Anterior cingulate cortex (tissue), 58 donors: ENCODE results near the gene PDZK1IP1.
"Not testable (repeated sequence)": the region's sequence is repeated elsewhere in the genome, so short reads cannot be mapped to it uniquely, and the experiment has no call there.

Experiments
- DNase-seq, 58 donors: peaks; one replicate each; lab custom pipeline; 2025; lab: John Stamatoyannopoulos, UW

Gene PDZK1IP1

GRCh38 chr1:47203504-47203903 lies 13.7 kb upstream of the PDZK1IP1 start:
- not testable (repeated sequence) for DNase-seq

- no peak for DNase-seq
Observed at GRCh38 chr1:47201179-47201578, 11.3 kb upstream of the PDZK1IP1 start.

GRCh38 chr1:47198214-47198613 lies 8.4 kb upstream of the PDZK1IP1 start:
- no peak for DNase-seq

DNA sequence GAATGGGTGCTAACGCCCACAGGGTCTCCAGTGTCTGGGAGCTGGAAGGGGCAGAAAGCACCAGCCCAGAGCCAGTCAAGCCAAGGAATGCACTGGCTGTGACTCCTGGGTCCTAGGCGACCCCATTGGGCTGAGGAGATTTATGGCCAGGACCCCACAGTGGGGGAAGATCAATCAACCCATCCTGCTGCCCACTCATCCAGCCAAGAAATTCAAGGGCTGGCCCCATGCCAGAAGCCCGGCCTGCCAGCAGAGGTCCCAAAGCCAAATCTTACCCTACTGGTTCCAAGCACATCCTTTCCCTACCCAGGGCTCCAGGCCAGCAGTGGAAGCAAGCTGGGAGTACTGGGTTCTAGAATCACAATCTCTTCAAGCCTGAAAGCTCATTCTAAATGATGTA lies 6.8 kb upstream of the PDZK1IP1 start:
- peak in 1 of 58 donors; percentile 35 for DNase-seq

- DNase-seq, result not testable (repeated sequence)
Observed at GRCh38 chr1:47195981-47196380, 6.1 kb upstream of the PDZK1IP1 start.

DNA sequence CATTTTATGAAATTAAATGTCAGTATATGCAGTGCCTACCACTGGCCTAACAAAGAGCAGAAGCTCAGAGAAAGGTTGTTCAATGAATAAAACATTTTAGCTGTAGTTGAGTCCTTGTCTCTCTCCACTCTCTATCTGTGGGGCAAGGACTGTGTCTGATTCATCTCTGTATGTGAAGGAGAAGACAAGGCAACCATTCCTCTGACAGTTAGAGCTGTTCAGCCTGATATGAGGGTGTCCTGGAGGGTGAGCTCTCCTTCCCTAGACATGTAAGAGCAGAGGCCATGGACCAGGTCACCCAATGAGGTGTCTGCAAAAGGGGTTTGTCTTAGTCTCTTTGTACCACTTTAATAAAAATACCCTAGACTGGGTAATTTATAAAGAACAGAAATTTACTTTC lies 4.5 kb upstream of the PDZK1IP1 start:
- no peak for DNase-seq

GRCh38 chr1:47193496-47193895 lies 3.7 kb upstream of the PDZK1IP1 start:
- DNase-seq, result not testable (repeated sequence)

DNA sequence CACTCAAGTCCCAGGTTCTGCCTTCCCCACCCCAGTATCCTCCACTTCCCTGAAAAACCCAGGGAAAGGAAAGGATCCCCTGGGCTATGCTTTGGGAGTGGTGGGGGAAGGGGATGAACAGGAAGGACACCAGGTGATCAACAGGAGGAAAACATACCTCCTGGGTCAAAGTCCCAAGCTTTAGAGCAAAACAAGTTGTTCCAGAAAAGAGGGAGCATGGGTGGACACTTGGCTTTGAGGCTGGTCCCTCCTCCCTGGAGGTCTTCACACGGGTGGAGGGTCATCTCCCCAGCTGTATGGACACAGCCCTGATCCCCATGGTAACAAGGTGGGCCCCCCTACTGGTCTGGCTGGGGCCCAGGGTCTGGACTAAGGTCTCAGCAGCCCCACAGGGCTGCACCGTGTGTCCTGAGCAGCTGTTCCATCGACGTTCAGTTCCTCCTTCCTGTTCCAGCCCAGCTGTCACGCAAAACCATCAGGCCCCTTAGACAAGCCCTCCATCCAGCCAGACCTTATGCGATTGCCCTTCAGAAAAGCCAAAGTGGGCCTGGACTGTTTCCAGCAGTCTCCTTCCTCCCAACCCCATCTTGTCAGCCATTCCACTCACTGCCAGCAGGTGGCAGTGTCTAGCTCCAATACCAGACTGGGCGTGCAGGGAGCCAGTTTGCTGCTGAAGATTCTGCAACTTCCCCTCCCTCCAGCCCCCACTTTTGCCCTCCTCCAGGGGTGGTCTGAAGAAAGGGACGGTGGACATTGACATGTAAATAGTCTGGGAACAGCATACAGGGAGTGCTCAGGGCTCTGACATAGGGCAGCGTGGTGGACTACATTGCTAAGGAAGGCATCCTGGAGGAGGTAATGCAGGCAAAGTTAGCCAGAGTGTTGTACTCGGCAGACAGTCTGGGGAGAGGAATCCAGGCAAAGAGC lies 2.9 kb upstream of the PDZK1IP1 start:
- peak in 50 of 58 donors; percentile 9 to 79 (median 35) for DNase-seq

DNA sequence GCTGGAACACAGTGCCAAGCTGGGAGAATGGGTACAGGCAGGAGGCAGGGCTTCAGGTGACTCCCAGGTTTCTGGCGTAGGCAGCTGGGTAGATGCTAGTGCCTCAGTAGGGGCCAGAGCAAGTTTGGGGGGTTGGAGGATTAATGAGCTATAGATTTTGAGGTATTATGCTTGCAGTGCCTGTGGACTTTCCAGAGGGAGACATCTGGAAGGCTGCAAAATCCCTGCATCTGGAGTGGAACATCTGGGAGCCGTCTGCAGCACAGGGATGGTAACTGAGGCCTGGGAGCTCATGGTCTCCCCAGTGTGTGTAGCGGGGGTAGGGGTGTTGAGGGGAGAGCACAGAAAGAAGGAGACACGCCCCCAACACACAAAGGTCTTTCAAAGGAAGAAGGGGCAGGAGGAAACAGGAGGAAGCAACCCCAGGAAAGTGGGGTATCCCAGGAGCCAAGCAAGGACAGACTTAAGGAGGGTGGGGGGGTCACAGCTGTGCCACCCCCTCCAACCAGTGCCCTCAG lies 2.2 kb upstream of the PDZK1IP1 start:
- DNase-seq, result no peak

- DNase-seq, result no peak
Observed at GRCh38 chr1:47190857-47191256, 1.0 kb upstream of the PDZK1IP1 start.

GRCh38 chr1:47190509-47190855 lies 646 bp upstream of the PDZK1IP1 start:
- no peak for DNase-seq

DNA sequence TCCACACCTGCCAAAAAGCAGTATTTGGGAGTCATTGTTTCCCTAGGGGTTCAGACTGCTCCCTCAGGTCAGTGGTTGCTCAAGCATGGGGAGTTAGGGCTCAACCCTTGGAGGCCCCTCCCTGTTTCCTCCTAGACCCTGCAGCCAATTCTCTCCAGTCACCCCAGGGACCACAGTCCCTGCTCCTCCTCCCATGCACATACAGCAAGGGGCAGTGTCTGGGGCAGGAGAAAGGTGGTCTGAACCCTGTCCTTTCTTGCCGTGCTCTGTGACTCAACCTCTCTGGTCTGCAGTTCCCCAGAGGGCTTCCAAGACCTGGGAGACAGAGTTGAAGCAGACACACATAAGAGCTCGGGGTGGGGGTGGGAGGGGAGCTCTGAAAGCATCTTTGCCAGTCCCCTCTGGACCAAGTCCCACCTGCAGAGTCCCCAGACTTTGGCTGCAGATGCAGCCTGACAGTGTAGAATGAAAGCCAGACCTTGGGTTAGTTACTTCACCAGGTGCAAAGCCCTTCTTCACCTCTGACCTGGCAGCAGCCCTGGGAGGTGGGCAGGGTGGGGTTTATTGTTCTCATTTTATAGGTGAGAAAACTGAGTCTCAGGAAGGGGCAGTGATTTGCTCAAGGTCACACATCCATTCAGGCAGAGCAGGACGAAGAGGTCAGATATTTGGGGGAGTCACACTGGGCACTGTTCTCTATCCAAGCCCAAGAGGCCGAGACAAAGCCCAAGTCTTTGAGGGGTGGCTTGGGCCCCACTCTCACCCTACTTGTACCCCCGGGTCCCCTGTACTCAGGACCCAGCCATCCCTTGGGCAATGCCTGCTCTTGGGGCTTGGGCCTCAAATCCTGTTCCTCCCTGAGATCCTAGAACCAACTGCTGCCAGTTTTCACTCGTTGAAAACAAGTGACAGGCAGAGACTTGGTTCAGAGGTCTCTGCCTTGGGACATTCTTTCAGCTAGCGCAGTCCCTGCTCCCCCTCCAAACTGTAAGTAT lies 748 bp downstream of the PDZK1IP1 start:
- no peak for DNase-seq

DNA sequence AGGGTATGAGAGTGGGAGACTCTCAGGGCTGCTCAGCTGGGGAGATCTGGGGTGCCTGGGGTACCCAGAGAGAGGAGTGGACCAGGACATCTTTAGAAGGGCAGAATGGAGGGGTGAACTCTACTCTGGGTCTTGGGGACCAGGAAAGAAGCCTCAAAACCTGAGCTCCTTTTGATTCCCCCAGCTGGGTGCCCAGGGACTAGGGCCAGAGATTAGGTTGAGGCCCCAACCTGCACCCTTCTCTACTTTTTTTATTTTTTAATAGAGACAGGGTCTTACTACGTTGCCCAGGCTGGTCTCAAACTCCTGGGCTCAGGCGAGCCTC lies 1.9 kb downstream of the PDZK1IP1 start:
- DNase-seq, result no peak

- DNase-seq, result no peak
Observed at GRCh38 chr1:47187231-47187925, 2.5 kb downstream of the PDZK1IP1 start.

GRCh38 chr1:47186267-47187185 lies 3.3 kb downstream of the PDZK1IP1 start:
- DNase-seq, result no peak

GRCh38 chr1:47184822-47185677 lies 4.8 kb downstream of the PDZK1IP1 start:
- DNase-seq, result no peak

DNA sequence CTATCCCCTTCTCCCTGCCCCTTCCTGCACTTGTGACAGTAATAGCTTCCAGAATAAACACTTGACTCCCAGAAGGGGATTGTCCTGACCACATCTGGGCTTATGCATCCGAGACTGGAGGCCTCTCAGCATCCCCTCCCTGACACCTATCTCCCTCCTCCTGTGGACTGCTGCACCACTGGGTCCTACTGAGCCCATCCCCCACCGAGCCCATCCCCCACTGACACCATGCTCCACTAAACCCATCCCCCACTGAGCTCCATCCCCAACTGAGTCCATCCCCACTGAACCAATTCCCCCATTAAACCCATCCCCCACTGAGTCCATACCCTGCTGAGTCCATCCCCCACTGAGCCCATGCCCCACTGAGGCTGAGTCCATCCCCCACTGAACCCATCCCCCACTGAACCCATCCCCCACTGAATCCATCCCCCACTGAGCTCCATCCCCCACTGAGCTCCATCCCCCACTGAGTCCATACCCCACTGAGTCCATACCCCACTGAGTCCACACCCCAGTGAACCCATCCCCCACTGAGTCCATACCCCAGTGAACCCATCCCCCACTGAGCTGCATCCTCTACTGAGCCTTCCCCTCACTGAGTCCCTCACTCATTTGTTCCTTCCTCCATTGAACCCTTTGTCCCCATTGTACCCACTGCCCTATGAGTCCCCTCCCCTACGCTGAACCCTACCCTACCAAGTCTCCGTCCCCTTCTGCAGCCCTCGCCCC lies 5.6 kb downstream of the PDZK1IP1 start:
- DNase-seq, result no peak
